Kidney epithelial cell (primary cell): ENCODE results near the gene EDC3. TPM values are rescaled to one million over a fixed set of nuclear protein-coding genes. Genes with fewer than 3 reads are reported as not detected.

Experiments used
- DNase-seq: peaks from one replicate; pipeline ENCODE4 v3.0.0-alpha.2; 2010; ENCODE audit warnings: low read depth
- H3K27me3 ChIP-seq: 2 replicates; pipeline ENCODE4 v1.6.0; 2011; ENCODE audit warnings: low read length; ENCODE audit not compliant: control insufficient read depth, insufficient read depth
- H3K36me3 ChIP-seq: 2 replicates; pipeline ENCODE4 v1.5.1; 2011; ENCODE audit warnings: low read length; ENCODE audit not compliant: control insufficient read depth, insufficient read depth
- H3K4me3 ChIP-seq: 2 replicates; pipeline ENCODE4 v1.5.1; 2011; ENCODE audit warnings: low read depth, mild to moderate bottlenecking, control low read depth, low read length
- CTCF ChIP-seq: IDR thresholded peaks from 2 replicates; pipeline ENCODE4 v1.5.1; 2011; ENCODE audit warnings: mild to moderate bottlenecking, moderate library complexity, low read length, control low read depth, inconsistent platforms; ENCODE audit not compliant: insufficient read depth, poor library complexity, severe bottlenecking
- total RNA-seq: library from RNA; depleted of rRNA; stranded (reverse); fragments of >200 nt; gene quantifications from 2 replicates; pipeline ENCODE4 v1.2.3, GENCODE V29; 2015

The EDC3 gene
- total RNA-seq, 1 donor from 2014 or later: 15.3 TPM

DNA sequence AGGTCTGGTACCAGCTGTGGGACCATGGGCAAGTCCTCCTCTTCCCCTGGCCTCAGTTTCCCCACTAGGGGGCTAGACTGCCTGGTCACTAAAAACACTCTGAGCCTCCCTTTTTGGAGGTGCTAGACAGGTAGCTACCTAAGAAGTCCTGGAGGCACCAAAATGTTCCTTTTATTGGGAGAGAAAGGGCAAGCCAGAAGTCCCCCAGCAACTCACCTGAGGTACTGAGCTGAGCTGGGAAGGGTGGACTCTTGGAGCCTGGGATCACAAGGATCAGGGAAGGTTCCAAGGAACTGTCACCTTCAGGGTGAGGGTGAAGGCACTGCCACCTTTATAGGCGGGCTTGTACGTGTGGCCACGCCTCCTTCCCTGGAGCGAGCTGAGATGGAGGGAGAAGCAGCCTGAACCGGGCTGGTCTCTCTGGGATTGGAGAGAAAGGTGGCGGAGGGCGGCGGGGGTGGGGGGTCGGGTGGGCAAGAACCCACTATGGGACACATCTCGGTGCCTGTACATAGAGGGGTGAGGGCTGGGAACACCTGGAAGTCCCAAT is 29.5 kb upstream of the EDC3 start, which contains the start of gene CYP1A1:
TSS of gene CYP1A1 (minus strand) at position 304 of the 550 bp plus-strand sequence. CDS start 2,431 bp downstream, outside the sequence.
- DNase-seq: no peak
- Histone ChIP-seq H3K27me3 (peaks cover 32% of the 10 kb centered on the region), H3K4me3 (peak within 1 kb of the TSS; percentile 30), H3K36me3 (no peaks in the 10 kb centered on the region)
- no peak for TF ChIP-seq CTCF

- DNase-seq: no peak
- Histone ChIP-seq H3K36me3 (no peaks in the 10 kb centered on the region), H3K27me3 (peaks cover 30% of the 10 kb centered on the region), H3K4me3 (no peak overlapping the region)
- TF ChIP-seq CTCF: no peak
Measured at GRCh38 chr15:74724570-74725224, 28.9 kb upstream of the EDC3 start.

DNA sequence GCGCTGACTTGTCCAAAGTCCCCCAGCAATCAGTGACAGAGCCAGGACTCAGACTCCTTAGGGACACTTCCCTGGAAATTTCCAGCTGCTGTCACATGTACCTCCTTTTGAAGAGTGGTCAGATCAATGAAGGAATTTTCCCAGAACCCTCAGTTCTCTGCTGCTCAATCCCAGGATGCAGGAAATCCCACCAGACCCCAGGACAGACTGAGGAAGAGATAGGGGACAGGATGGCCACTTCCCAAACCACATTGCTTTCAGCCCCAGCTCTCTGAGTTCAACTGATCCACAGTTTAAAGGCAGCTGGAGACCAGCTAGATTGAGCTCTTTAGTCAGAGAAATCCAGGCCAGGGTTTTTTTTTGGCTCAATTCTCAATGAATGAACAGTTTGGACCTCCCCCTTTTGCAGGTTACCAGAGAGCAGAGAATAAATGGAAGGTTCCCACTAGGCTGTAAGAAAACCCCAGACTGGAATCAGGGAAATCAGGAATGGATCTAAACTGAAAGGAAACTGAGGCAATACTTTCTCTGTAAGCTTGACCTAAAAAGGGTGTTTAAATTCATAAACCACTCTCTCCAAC is 28.0 kb upstream of the EDC3 start:
- Histone ChIP-seq H3K27me3 (peaks cover 30% of the 10 kb centered on the region), H3K4me3 (no peak overlapping the region), H3K36me3 (no peaks in the 10 kb centered on the region)
- no peak for TF ChIP-seq CTCF
- peak; percentile 18 for DNase-seq

- no peak for TF ChIP-seq CTCF
- no peaks in the 10 kb centered on the region for H3K36me3 ChIP-seq
- H3K27me3 ChIP-seq: peaks cover 30% of the 10 kb centered on the region
- DNase-seq: no peak
- no peak overlapping the region for H3K4me3 ChIP-seq
Measured at GRCh38 chr15:74723187-74723586, 27.4 kb upstream of the EDC3 start.

DNA sequence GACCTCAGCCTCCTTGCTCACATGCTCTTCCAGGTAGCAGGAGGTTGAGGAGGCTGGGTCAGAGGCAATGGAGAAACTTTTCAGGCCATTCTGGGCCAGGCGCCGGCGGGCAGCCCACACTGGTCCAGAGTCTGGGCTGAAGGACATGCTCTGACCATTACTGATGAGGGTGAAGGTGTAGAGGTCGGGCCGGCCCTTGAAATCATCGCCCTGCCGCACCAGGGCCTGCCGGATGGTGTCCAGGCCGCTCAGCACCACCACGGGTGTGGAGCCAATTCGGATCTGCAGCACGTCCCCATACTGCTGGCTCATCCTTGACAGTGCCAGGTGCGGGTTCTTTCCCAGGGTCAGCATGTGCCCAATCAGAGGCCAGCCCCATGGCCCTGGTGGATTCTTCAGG is 26.8 kb upstream of the EDC3 start:
- no peak for DNase-seq
- Histone ChIP-seq H3K36me3 (no peaks in the 10 kb centered on the region), H3K4me3 (no peak overlapping the region), H3K27me3 (peaks cover 27% of the 10 kb centered on the region)
- TF ChIP-seq CTCF: no peak
